ENCODE measurements around the gene SELENOW. TPM values are rescaled to one million over a fixed set of nuclear protein-coding genes. Genes with fewer than 3 reads are reported as not detected.
A peak's percentile ranks its signal among the peaks of the same experiment; 100 is the strongest.

The SELENOW gene
- total and polyA plus RNA-seq, 2 of the 8 experiments (the other 6 are each of a cell fraction or from before 2014, with no cell fraction given) = 371 to 588 TPM

DNA sequence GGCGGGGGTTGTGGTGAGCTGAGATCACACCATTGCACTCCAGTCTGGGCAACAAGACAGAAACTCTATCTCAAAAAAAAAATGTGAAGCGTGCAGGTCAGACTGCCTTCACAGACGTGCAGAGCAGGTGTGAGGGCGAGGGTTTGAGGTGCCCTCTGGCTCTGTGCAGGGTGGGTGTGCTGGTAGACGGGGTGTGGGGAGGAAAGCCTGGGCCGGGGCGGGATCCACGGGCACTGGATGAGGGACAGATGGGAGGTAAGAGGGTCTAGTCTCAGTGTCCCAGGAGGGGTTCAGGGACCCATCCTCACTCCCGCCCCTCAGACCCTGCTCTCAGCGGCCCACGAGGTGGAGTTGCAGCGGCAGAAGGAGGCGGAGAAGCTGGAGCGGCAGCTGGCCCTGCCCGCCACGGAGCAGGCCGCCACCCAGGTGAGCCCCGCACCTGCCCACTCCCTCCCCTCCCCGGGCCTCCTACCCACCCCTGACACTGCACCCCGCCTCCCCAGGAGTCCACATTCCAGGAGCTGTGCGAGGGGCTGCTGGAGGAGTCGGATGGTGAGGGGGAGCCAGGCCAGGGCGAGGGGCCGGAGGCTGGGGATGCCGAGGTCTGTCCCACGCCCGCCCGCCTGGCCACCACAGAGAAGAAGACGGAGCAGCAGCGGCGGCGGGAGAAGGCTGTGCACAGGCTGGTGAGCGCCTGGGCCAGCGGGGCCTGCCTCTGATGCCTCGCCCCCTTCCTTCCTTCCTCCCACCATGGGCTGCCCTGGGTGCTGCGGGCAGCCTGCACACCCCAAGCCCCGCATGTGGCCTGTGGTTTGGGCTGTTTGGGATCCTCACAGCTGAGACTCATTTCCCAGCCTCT is 24.1 kb upstream of the SELENOW start:
- no peak overlapping the region for H3K4me3 ChIP-seq (ENCODE audit: extremely low read depth in 1 of 4, insufficient read depth in 2 of 4, low read depth in 3 of 4, low read length in 4 of 4)
- no peak overlapping the region for H2BK5ac ChIP-seq (ENCODE audit: low read depth, low read length)
- peaks cover 15 to 18% of the 10 kb centered on the region in 2 experiments for H4K20me1 ChIP-seq (replicated peaks in 1 of 2; ENCODE audit: control insufficient read depth in 1 of 2, insufficient read depth in 2 of 2, low read length in 2 of 2)
- no peak overlapping the region for H3K56ac ChIP-seq (replicated peaks; ENCODE audit: insufficient read length, low read depth, low read length)
- no peak overlapping the region for H2BK20ac ChIP-seq (ENCODE audit: low read length)
- peaks cover 0 to 5% of the 10 kb centered on the region in 2 experiments; a peak in 1 of 4 replicates for H3K79me2 ChIP-seq (ENCODE audit: control insufficient read depth in 1 of 2, insufficient read depth in 2 of 2, low read length in 2 of 2)
- H3K9me3 ChIP-seq (ENCODE audit: insufficient read depth in 2 of 2, low read depth in 1 of 2, low read length in 1 of 2) = no peaks in the 10 kb centered on the region
- peaks cover 38 to 93% (median 80%) of the 10 kb centered on the region in 4 experiments for H3K36me3 ChIP-seq (ENCODE audit: control insufficient read depth in 2 of 4, insufficient read depth in 4 of 4, low read length in 3 of 4)
- POLR2A ChIA-PET (ENCODE audit: partially characterized antibody) = interaction anchor here (1.1 to 11.0 kb wide), 6 partner anchors 7 to 121 kb away, joined by 3 to 204 read pairs (median 4); partner anchors contain the start of gene NOP53
- peak; percentile 15 to 45; a peak in 1 of 3 replicates for TF ChIP-seq POLR2A (IDR thresholded peaks at IDR 0.05; ENCODE audit: control extremely low read depth in 1 of 2, low read depth in 2 of 2, low read length in 2 of 2)
- no peak for TF ChIP-seq NRF1 (IDR thresholded peaks at IDR 0.05; ENCODE audit: low read depth, low read length)
- no peak overlapping the region for H3K27ac ChIP-seq (ENCODE audit: low read depth, low read length)
- no peak overlapping the region for H4K8ac ChIP-seq (ENCODE audit: extremely low read depth, insufficient read depth, low read length)
- H3K4me1 ChIP-seq (replicated peaks in 1 of 4; ENCODE audit: control insufficient read depth in 3 of 4, insufficient read depth in 4 of 4, low read length in 3 of 4) = no peaks in the 10 kb centered on the region; a peak in 1 of 7 replicates
- H3K23me2 ChIP-seq (ENCODE audit: low read depth, low read length) = no peaks in the 10 kb centered on the region
- no peak overlapping the region for H4K5ac ChIP-seq (ENCODE audit: insufficient read length, low read depth, low read length)
- H3K4me2 ChIP-seq (ENCODE audit: insufficient read depth in 1 of 2, low read depth in 2 of 2, low read length in 2 of 2) = no peak overlapping the region
- no peak overlapping the region for H2BK120ac ChIP-seq (replicated peaks; ENCODE audit: low read depth, low read length)
- no peaks in the 10 kb centered on the region for H3K27me3 ChIP-seq (replicated peaks in 1 of 4; ENCODE audit: control insufficient read depth in 3 of 4, extremely low read depth in 1 of 4, insufficient read depth in 3 of 4, low read length in 3 of 4)
- H4K91ac ChIP-seq (replicated peaks; ENCODE audit: insufficient read length, low read length) = no peak overlapping the region
- no peak overlapping the region for H2BK12ac ChIP-seq (ENCODE audit: low read depth, low read length)
- H3K23ac ChIP-seq (ENCODE audit: insufficient read length) = no peak overlapping the region
- no peak overlapping the region for H3K9ac ChIP-seq (replicated peaks in 1 of 4; ENCODE audit: extremely low read depth in 1 of 4, low read depth in 3 of 4, low read length in 3 of 4)
- CTCF ChIA-PET (ENCODE audit: partially characterized antibody) = interaction anchor here (0.5 to 1.0 kb wide), 3 partner anchors 10 to 398 kb away, joined by 3 to 4 read pairs (median 4); no protein-coding TSS in a partner anchor
- no peak overlapping the region for H2AFZ ChIP-seq (ENCODE audit: low read length)
- FAIRE-seq (no peak), DNase-seq (ENCODE audit: low read depth in 1 of 2, low spot score in 2 of 2) (no peak)
- H3K18ac ChIP-seq (ENCODE audit: extremely low read depth, low read length) = no peak overlapping the region
- 94% methylated on average over 12 of the region's 37 CpGs; no CpG with 5 or more reads in 1 of the 2 experiments for WGBS, 2 experiments (ENCODE audit: extremely low coverage in 1 of 2, insufficient coverage in 1 of 2, insufficient read length in 1 of 2, insufficient replicate concordance in 2 of 2, low coverage in 1 of 2, low lambda C conversion rate in 2 of 2, missing lambda C conversion rate in 1 of 2)
- peaks cover 7% of the 10 kb centered on the region; the same call in 1 of the 2 replicates for H3K79me1 ChIP-seq (ENCODE audit: low read depth, low read length)
- H3K4ac ChIP-seq (replicated peaks; ENCODE audit: insufficient read length, low read depth, low read length) = no peak overlapping the region
- no peak overlapping the region for H2BK15ac ChIP-seq (ENCODE audit: low read length)
- no peak overlapping the region for H3K14ac ChIP-seq (ENCODE audit: insufficient read length)
- no peak overlapping the region for H2AK5ac ChIP-seq (ENCODE audit: low read depth, low read length)

All from H1 (cell line).